H1 (cell line): ENCODE data around the gene CAPN15. TPM values are rescaled to one million over a fixed set of nuclear protein-coding genes. Genes with fewer than 3 reads are reported as not detected.

ENCODE experiments used
- CTCF ChIA-PET: fragments of 300-600 bp; sonication (Branson Sonifier 250); formaldehyde crosslinking; loops from one replicate; lab custom pipeline; 2021; ENCODE audit not compliant: partially characterized antibody; lab: Charles Lee
- POLR2A ChIA-PET: fragments of 300-600 bp; sonication (Branson Sonifier 250); formaldehyde crosslinking; loops from one replicate; lab custom pipeline; 2021; ENCODE audit warnings: inconsistent platforms; ENCODE audit not compliant: partially characterized antibody; lab: Charles Lee
- DNase-seq, 2 experiments: peaks; one replicate each; pipeline versions ENCODE4 v3.0.0 to v3.0.0-alpha.2; 2010 to 2022; ENCODE audit warnings: low spot score in 2 of 2, low read depth in 1 of 2, mixed read lengths in 1 of 2
- FAIRE-seq: peaks from 2 replicates; lab custom pipeline; 2011; peaks lifted over from hg19 to GRCh38; lab: Jason Lieb, UNC
- H2AFZ ChIP-seq: 2 replicates; pipeline ENCODE4 v1.8.1; 2012; ENCODE audit warnings: low read length, inconsistent platforms
- H2AK5ac ChIP-seq: 2 replicates; pipeline ENCODE4 v1.6.1; 2013; ENCODE audit warnings: low read depth, low read length
- H2BK120ac ChIP-seq: replicated peaks from 2 replicates; pipeline ENCODE3; 2013; ENCODE audit warnings: low read depth, low read length, inconsistent platforms
- H2BK12ac ChIP-seq: 2 replicates; pipeline ENCODE4 v1.6.1; 2013; ENCODE audit warnings: low read depth, low read length
- H2BK15ac ChIP-seq: 2 replicates; pipeline ENCODE4 v1.6.1; 2013; ENCODE audit warnings: low read length
- H2BK20ac ChIP-seq: 2 replicates; pipeline ENCODE4 v1.6.1; 2013; ENCODE audit warnings: low read length
- H2BK5ac ChIP-seq: 2 replicates; pipeline ENCODE4 v1.6.1; 2013; ENCODE audit warnings: low read depth, low read length
- H3K14ac ChIP-seq: 2 replicates; pipeline ENCODE4 v1.6.1; 2013; ENCODE audit warnings: inconsistent platforms; ENCODE audit not compliant: insufficient read length
- H3K18ac ChIP-seq: 2 replicates; pipeline ENCODE4 v1.6.1; 2013; ENCODE audit warnings: low read length; ENCODE audit errors: extremely low read depth
- H3K23ac ChIP-seq: 2 replicates; pipeline ENCODE4 v1.6.1; 2013; ENCODE audit warnings: inconsistent platforms; ENCODE audit not compliant: insufficient read length
- H3K23me2 ChIP-seq: 2 replicates; pipeline ENCODE4 v1.6.1; 2013; ENCODE audit warnings: low read depth, low read length
- H3K27ac ChIP-seq: 2 replicates; pipeline ENCODE4 v1.6.1; 2011; ENCODE audit warnings: low read depth, low read length, inconsistent platforms
- H3K27me3 ChIP-seq, 4 experiments: replicated peaks in 1 of 4; 1 replicate in 1 of 4; 2 replicates in 3 of 4; pipeline versions ENCODE4 v1.6.1 to v1.8.1; 2011 to 2013; ENCODE audit warnings: low read length in 3 of 4, mild to moderate bottlenecking in 3 of 4, inconsistent platforms in 2 of 4, mixed read lengths in 2 of 4, moderate library complexity in 1 of 4; ENCODE audit not compliant: control insufficient read depth in 3 of 4, insufficient read depth in 3 of 4; ENCODE audit errors: extremely low read depth in 1 of 4
- H3K36me3 ChIP-seq, 4 experiments: 2 replicates each; pipeline versions ENCODE4 v1.6.1 to v1.8.1; 2011 to 2013; ENCODE audit warnings: mild to moderate bottlenecking in 4 of 4, low read length in 3 of 4, moderate library complexity in 2 of 4, control low read depth in 1 of 4, inconsistent platforms in 1 of 4; ENCODE audit not compliant: insufficient read depth in 4 of 4, control insufficient read depth in 2 of 4
- H3K4ac ChIP-seq: replicated peaks from 2 replicates; pipeline ENCODE3; 2013; ENCODE audit warnings: low read length, low read depth, mixed read lengths, inconsistent platforms; ENCODE audit not compliant: insufficient read length
- H3K4me1 ChIP-seq, 4 experiments: replicated peaks in 1 of 4; 1 replicate in 1 of 4; 2 replicates in 3 of 4; pipeline versions ENCODE4 v1.6.1 to v1.8.1; 2011 to 2013; ENCODE audit warnings: low read length in 3 of 4, inconsistent platforms in 2 of 4, mixed read lengths in 1 of 4; ENCODE audit not compliant: insufficient read depth in 4 of 4, control insufficient read depth in 3 of 4
- H3K4me2 ChIP-seq, 2 experiments: 2 replicates each; pipeline versions ENCODE4 v1.6.1 to v1.8.1; 2011 to 2013; ENCODE audit warnings: low read depth in 2 of 2, low read length in 2 of 2, control low read depth in 1 of 2, inconsistent platforms in 1 of 2, mild to moderate bottlenecking in 1 of 2; ENCODE audit not compliant: insufficient read depth in 1 of 2
- H3K4me3 ChIP-seq, 4 experiments: fragments of 200-600, 300-600 bp in 1 of 4; sonication (generic), shearing (Covaris generic), sonication (Bioruptor Twin) in 1 of 4; 2 replicates each; pipeline versions ENCODE4 v1.5.1 to v1.8.1; 2011 to 2016; ENCODE audit warnings: low read length in 4 of 4, low read depth in 3 of 4, control low read depth in 2 of 4, inconsistent platforms in 2 of 4, mild to moderate bottlenecking in 2 of 4, mixed read lengths in 1 of 4, moderate library complexity in 1 of 4; ENCODE audit not compliant: insufficient read depth in 2 of 4; ENCODE audit errors: extremely low read depth in 1 of 4
- H3K56ac ChIP-seq: replicated peaks from 2 replicates; pipeline ENCODE3; 2013; ENCODE audit warnings: low read depth, mild to moderate bottlenecking, mixed read lengths, low read length, inconsistent platforms; ENCODE audit not compliant: insufficient read length
- H3K79me1 ChIP-seq: 2 replicates; pipeline ENCODE4 v1.6.1; 2013; ENCODE audit warnings: low read depth, low read length, control low read depth
- H3K79me2 ChIP-seq, 2 experiments: 2 replicates each; pipeline versions ENCODE4 v1.6.1 to v1.8.1; 2012 to 2013; ENCODE audit warnings: low read length in 2 of 2, mild to moderate bottlenecking in 2 of 2, inconsistent platforms in 1 of 2; ENCODE audit not compliant: insufficient read depth in 2 of 2, control insufficient read depth in 1 of 2
- H3K9ac ChIP-seq, 4 experiments: replicated peaks in 1 of 4; 1 replicate in 1 of 4; 2 replicates in 3 of 4; pipeline versions ENCODE4 v1.6.1 to v1.8.1; 2011 to 2013; ENCODE audit warnings: low read depth in 3 of 4, low read length in 3 of 4, control low read depth in 2 of 4, mild to moderate bottlenecking in 2 of 4, moderate library complexity in 2 of 4, inconsistent platforms in 1 of 4; ENCODE audit errors: extremely low read depth in 1 of 4
- H3K9me3 ChIP-seq, 2 experiments: 2 replicates each; pipeline versions ENCODE4 v1.6.1 to v1.8.1; 2012 to 2013; ENCODE audit warnings: mild to moderate bottlenecking in 2 of 2, moderate library complexity in 2 of 2, control low read depth in 1 of 2, inconsistent platforms in 1 of 2, low read depth in 1 of 2, low read length in 1 of 2, mixed read lengths in 1 of 2; ENCODE audit not compliant: insufficient read depth in 2 of 2
- H4K20me1 ChIP-seq, 2 experiments: replicated peaks in 1 of 2; 2 replicates each; pipeline versions ENCODE3 to v1.8.1; 2011 to 2013; ENCODE audit warnings: inconsistent platforms in 2 of 2, low read length in 2 of 2, mild to moderate bottlenecking in 1 of 2; ENCODE audit not compliant: insufficient read depth in 2 of 2, control insufficient read depth in 1 of 2
- H4K5ac ChIP-seq: 2 replicates; pipeline ENCODE4 v1.6.1; 2013; ENCODE audit warnings: low read length, low read depth, mixed read lengths, inconsistent platforms; ENCODE audit not compliant: insufficient read length
- H4K8ac ChIP-seq: 2 replicates; pipeline ENCODE4 v1.8.0; 2013; ENCODE audit warnings: mild to moderate bottlenecking, moderate library complexity, low read length, inconsistent platforms; ENCODE audit not compliant: insufficient read depth; ENCODE audit errors: extremely low read depth
- H4K91ac ChIP-seq: replicated peaks from 2 replicates; pipeline ENCODE3; 2013; ENCODE audit warnings: low read length, mixed read lengths, inconsistent platforms; ENCODE audit not compliant: insufficient read length
- CBX5 ChIP-seq: fragments of 300-800, 300-1000 bp; sonication (generic); IDR thresholded peaks from 2 replicates; pipeline ENCODE4 v1.7.1; 2016; ENCODE audit warnings: antibody characterized with exemption, low read length, low read depth
- CEBPB ChIP-seq: IDR thresholded peaks from 2 replicates; pipeline ENCODE4 v1.6.1; 2012; ENCODE audit warnings: low read depth, low read length
- JUN ChIP-seq: IDR thresholded peaks from 2 replicates; pipeline ENCODE4 v1.6.1; 2011; ENCODE audit warnings: low read depth, mild to moderate bottlenecking, improper control_type of control experiment, low read length
- POLR2AphosphoS5 ChIP-seq: IDR thresholded peaks from 2 replicates; pipeline ENCODE4 v1.6.1; 2011; ENCODE audit warnings: low read depth, low read length
- RFX5 ChIP-seq: IDR thresholded peaks from 2 replicates; pipeline ENCODE4 v1.6.1; 2011; ENCODE audit warnings: low read depth, low read length, improper control_type of control experiment, borderline replicate concordance
- SAP30 ChIP-seq: fragments of 300-600 bp; sonication (generic); IDR thresholded peaks from 2 replicates; pipeline ENCODE4 v1.7.1; 2012; ENCODE audit warnings: low read length, moderate library complexity, mild to moderate bottlenecking, inconsistent platforms; ENCODE audit not compliant: insufficient read depth, insufficient replicate concordance
- TAF1 ChIP-seq: IDR thresholded peaks from 2 replicates; pipeline ENCODE4 v1.6.1; 2011; ENCODE audit warnings: mild to moderate bottlenecking, low read depth, low read length
- TAF7 ChIP-seq: optimal IDR thresholded peaks from 2 replicates; pipeline ENCODE3; 2011; ENCODE audit warnings: low read depth, mild to moderate bottlenecking, inconsistent platforms, low read length, moderate library complexity, borderline replicate concordance
- WGBS, 2 experiments: shearing (Covaris generic) in 1 of 2; methylation state at CpG; one replicate each; pipeline versions ENCODE4 v1.1.6 to v1.1.7; 2013 to 2015; ENCODE audit warnings: low lambda C conversion rate in 2 of 2, mixed read lengths in 2 of 2, inconsistent platforms in 1 of 2, low coverage in 1 of 2, missing lambda C conversion rate in 1 of 2; ENCODE audit not compliant: insufficient replicate concordance in 2 of 2, insufficient coverage in 1 of 2, insufficient read length in 1 of 2; ENCODE audit errors: extremely low coverage in 1 of 2, missing lambda C conversion rate in 1 of 2; 5-methylcytosine and 5-hydroxymethylcytosine counted together
- polyA plus RNA-seq, 7 experiments: library from polyadenylated mRNA; depleted of rRNA in 3 of 7; stranded (reverse) in 5 of 7; unstranded in 2 of 7; fragments of >200 nt in 5 of 7; fragments of 200-250 nt in 2 of 7; gene quantifications; 1 replicate in 5 of 7; 2 replicates in 1 of 7; 4 replicates in 1 of 7; pipeline versions ENCODE4 v1.2.1 to v1.2.3, GENCODE V29; 2011 to 2013; ENCODE audit warnings: missing spikeins in 2 of 7, mixed read lengths in 2 of 7
- total RNA-seq: library from RNA; stranded (reverse); fragmentation: NEBNext Ultra II Directional; extraction: Animal tissue kit (Norgen Biotek cat#: 25700); gene quantifications from 2 replicates; pipeline ENCODE4 v1.2.1, GENCODE V29; 2021

The CAPN15 gene
- total and polyA plus RNA-seq, 2 of the 8 experiments (the other 6 are each of a cell fraction or from before 2014, with no cell fraction given): 38.9 to 76.9 TPM

DNA sequence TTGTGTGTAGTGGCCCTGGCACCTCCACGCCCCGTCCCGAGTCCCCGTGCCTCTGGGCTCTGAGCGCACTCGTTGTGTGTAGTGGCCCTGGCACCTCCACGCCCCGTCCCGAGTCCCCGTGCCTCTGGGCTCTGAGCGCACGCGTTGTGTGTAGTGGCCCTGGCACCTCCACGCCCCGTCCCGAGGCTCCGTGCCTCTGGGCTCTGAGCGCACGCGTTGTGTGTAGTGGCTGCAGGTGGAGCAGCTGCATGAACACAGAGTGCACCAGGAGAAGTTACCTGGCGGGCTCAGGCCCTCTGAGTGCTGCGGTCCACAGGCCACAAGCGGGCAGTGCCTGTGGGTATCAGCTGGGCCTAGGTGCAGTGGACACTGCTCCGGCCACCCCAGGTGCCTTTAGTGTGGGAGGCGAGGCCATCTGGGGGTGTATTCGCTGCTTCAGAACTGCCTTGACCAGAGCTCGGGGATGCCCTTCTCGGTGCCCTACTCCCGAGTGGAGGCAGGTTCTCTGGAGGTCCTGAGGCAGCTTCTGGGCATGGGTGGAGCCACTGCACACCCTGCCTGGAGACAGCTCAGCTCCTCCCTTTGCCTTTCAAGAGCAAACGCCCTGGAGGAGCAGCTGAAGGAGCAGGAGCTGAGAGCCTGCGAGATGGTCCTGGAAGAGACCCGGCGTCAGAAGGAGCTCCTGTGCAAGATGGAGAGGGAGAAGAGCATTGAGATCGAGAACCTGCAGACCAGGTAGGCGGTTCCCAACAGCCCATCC lies 17.3 kb upstream of the CAPN15 start:
- Histone ChIP-seq H3K23ac (no peak overlapping the region), H3K36me3 (peaks cover 0 to 2% (median under 1%) of the 10 kb centered on the region in 4 experiments; a peak in 2 of 8 replicates), H3K56ac (no peak overlapping the region), H4K8ac (no peak overlapping the region), H3K14ac (no peak overlapping the region), H3K4me1 (no peaks in the 10 kb centered on the region; a peak in 1 of 7 replicates), H4K5ac (no peak overlapping the region), H4K20me1 (no peaks in the 10 kb centered on the region), H2AFZ (no peak overlapping the region), H3K4me3 (no peak overlapping the region), H3K9me3 (no peaks in the 10 kb centered on the region), H3K18ac (no peak overlapping the region), H3K27me3 (no peaks in the 10 kb centered on the region), H3K23me2 (no peaks in the 10 kb centered on the region), H2BK12ac (no peak overlapping the region), H2BK120ac (no peak overlapping the region), H3K4ac (no peak overlapping the region), H3K79me1 (no peaks in the 10 kb centered on the region), H3K9ac (no peak overlapping the region), H2BK15ac (no peak overlapping the region), H3K79me2 (no peaks in the 10 kb centered on the region), H2BK20ac (no peak overlapping the region), H3K27ac (no peak overlapping the region), H2BK5ac (no peak overlapping the region), H4K91ac (no peak overlapping the region), H3K4me2 (no peak overlapping the region), H2AK5ac (no peak overlapping the region)
- ChIA-PET POLR2A (interaction anchor here (1.2 to 1.8 kb wide), 3 partner anchors 9 to 13 kb away, joined by 4 to 8 read pairs (median 4); no protein-coding TSS in a partner anchor), CTCF (interaction anchor here (1.0 to 1.8 kb wide), 5 partner anchors 9 to 22 kb away, joined by 3 to 6 read pairs (median 4); no protein-coding TSS in a partner anchor)
- DNase-seq (no peak), FAIRE-seq (no peak)
- WGBS, 2 experiments: 96% methylated on average over 35 of the region's 35 CpGs; no CpG with 5 or more reads in 1 of the 2 experiments
- TF ChIP-seq JUN (no peak), SAP30 (no peak), POLR2AphosphoS5 (no peak), CEBPB (no peak), RFX5 (no peak), TAF1 (no peak), TAF7 (no peak), CBX5 (no peak)
